GM12865 (cell line): ENCODE measurements around the gene NDUFS7.

Experiments used
- DNase-seq: peaks from one replicate; pipeline ENCODE4 v3.0.0; 2010; ENCODE audit warnings: low read depth
- H3K4me3 ChIP-seq: 2 replicates; pipeline ENCODE4 v1.5.1; 2011; ENCODE audit warnings: mild to moderate bottlenecking, low read depth, low read length, control low read depth
- TF ChIP-seq, protein P1 (sequence below): IDR thresholded peaks from 2 replicates; pipeline ENCODE4 v1.5.1; 2011; ENCODE audit warnings: low read length, control low read depth, low read depth, inconsistent platforms; ENCODE audit not compliant: insufficient read depth; ENCODE audit errors: missing control alignments

Gene NDUFS7

DNA sequence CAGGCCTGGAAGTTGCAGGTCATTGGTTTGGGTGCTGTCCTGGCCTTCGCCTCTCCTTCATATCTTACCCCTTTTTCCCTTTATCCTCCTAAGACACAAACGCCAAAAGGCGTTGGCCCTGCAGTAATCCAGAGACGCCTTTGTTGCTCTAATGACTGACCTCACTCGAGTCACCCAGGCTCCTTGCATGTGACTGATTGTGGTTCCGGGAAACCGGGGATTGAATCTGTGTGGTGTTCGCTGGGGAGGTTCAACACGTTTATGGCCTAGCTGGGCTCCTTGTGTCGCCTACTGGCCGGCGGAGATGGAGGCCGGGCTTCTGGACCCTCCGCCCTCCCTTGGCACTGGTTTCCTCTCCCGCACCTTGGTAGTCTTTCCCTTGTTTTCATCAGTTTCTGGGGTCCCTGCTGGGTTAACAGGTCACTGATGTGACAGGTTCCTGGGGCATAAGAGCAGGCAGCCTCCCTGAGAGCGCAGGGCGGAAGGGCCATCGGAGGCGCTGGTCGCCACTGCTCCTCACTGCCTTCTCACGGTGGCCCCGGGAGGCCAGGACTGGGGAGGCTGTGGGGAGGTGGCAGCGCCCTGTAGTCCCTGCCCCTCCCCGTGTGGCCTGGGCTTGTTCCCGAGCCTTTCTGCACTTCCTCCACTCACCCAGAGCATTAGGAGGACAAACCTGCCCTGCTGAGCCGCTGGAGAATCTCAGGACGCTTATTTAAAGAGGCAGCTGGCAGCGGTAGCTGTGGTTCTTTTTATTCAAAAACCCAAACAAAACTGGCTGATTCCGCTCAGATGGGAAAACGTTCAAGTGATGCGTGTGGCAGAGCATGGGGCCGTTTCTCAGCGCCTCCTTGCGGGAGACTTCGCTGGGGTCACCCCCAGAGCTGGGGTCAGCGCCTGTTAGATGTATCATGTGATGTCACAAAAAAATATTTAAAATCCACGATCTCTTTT, 18.1 kb upstream of the NDUFS7 start:
- TF ChIP-seq, protein P1, sequence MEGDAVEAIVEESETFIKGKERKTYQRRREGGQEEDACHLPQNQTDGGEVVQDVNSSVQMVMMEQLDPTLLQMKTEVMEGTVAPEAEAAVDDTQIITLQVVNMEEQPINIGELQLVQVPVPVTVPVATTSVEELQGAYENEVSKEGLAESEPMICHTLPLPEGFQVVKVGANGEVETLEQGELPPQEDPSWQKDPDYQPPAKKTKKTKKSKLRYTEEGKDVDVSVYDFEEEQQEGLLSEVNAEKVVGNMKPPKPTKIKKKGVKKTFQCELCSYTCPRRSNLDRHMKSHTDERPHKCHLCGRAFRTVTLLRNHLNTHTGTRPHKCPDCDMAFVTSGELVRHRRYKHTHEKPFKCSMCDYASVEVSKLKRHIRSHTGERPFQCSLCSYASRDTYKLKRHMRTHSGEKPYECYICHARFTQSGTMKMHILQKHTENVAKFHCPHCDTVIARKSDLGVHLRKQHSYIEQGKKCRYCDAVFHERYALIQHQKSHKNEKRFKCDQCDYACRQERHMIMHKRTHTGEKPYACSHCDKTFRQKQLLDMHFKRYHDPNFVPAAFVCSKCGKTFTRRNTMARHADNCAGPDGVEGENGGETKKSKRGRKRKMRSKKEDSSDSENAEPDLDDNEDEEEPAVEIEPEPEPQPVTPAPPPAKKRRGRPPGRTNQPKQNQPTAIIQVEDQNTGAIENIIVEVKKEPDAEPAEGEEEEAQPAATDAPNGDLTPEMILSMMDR, result no peak
- DNase-seq, result no peak

DNA sequence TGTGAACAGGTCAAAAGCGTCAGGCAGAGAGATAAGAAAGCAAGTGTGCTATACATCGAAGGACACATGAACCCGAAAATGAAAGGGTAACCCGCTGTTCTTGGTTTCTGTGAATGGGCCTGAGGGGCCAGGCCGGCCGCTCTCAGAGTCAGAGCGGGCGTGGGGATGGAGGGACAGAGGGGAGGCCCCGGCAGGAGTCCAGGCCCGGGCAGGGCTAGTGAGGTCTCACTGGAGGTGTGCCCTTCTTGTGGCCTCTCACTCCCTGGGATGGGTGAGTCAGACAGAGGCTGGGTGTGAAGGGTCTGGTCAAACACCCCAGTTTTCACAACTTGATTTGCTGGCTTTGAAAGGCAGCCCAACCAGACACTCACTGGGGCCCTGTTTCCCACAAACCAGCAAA, 17.4 kb upstream of the NDUFS7 start:
- TF ChIP-seq, protein P1, result no peak
- DNase-seq, result no peak
- no peak overlapping the region for H3K4me3 ChIP-seq

More for the DNA sequence above, 18.1 kb upstream of the NDUFS7 start:
- H3K4me3 ChIP-seq, result no peak overlapping the region

DNA sequence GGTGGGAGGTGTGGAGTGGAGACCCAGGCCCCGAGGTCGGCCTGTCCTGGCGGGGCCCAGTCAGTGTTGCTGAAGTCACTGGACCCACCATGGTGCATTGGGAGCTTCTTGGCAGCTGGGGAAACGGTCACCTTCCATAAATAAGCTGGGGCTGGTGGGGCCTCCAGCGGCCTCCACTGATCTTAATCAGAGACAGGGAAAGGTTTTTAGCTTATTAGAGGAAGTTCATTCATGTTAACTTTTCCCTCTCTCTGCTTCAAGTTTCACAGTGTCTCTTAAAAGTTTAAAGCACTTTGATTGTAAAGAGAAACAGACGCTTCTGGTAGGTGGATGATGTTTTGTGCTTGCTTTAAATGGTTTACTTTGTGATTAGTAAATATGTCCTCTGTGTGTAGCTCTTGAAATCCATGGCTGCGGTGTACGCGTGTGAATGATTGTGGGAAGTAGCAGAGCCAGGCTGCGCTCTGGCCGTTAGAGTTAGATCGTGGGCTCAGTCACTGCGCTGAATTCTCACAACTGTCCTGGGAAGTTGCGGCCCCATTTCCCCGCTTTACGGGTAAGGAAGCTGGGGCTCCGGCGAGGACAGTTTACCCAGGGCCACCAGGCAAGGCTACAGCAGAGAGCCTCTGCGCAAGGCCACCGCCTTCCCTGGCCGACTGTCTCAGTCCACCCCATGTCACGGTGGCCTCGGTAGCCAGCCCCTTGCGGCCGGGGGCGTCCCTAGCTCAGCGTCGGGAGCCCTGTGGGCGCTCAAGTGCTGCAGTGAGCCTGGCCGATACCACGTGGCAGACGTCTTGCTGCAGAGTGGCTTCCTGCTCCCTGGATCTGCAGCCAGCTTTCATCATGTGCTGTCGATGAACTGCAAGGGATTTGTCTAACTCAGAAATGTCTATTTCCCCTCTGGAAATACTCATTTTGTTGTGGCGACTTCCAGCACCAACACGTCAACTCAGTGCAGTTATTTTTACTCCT, 16.5 kb upstream of the NDUFS7 start:
- H3K4me3 ChIP-seq, result no peak overlapping the region
- TF ChIP-seq, protein P1, result no peak
- DNase-seq, result no peak

DNA sequence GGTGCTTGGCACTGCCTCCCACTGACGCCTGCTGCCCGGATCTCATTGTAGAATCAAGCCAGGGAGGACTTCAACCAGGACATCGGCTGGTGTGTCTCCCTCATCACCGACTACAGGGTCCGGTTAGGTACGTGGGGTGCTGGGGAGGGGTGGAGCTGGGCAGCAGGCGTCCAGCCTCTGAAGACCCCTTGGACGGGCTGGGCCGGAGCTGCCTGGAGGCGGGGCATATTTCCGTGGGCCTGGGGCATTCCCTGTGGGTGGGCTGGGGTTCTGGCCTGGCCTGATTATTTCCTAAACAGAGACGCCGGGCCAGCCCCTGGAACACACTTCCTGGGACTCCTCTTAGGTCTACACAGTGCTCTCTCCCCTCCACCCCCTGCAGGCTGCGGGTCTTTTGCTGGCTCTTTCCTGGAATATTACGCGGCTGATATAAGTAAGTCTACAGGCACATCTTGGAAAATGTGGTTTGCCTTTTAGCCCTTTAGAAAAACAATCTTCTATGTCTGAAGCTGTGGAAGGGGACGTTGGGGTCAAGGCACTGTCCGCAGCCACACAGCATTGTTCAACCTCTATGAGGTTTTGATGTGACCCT, 14.4 kb upstream of the NDUFS7 start:
- no peak overlapping the region for H3K4me3 ChIP-seq
- DNase-seq, result no peak
- TF ChIP-seq, protein P1, result no peak

DNA sequence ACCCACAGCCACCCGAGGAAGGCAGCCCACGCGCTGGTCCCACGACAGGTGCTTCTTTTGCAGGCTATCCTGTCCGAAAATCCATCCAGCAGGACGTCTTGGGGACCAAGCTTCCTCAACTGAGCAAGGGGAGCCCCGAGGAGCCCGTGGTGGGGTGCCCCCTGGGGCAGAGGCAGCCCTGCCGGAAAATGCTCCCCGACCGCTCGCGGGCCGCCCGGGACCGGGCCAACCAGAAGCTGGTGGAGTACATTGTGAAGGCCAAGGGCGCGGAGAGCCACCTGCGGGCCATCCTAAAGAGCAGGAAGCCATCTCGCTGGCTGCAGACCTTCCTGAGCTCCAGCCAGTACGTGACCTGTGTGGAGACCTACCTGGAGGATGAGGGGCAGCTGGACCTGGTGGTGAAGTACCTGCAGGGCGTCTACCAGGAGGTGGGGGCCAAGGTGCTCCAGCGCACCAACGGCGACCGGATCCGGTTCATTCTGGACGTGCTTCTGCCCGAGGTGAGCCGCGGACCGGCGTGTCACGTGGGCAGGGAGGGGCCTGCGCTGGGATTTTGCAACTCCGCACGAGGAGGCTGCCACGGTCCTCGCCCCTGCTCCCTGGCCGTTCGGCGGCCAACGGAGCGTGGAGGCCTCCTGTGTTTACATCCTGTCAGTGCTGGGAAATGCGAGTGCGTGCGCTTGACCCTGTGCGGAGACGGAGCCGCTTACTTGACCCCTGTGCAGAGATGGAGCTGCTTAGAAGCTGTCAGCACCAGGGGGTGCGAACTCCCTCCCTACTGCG, 12.9 kb upstream of the NDUFS7 start:
- no peak overlapping the region for H3K4me3 ChIP-seq
- TF ChIP-seq, protein P1, result no peak
- no peak for DNase-seq

DNA sequence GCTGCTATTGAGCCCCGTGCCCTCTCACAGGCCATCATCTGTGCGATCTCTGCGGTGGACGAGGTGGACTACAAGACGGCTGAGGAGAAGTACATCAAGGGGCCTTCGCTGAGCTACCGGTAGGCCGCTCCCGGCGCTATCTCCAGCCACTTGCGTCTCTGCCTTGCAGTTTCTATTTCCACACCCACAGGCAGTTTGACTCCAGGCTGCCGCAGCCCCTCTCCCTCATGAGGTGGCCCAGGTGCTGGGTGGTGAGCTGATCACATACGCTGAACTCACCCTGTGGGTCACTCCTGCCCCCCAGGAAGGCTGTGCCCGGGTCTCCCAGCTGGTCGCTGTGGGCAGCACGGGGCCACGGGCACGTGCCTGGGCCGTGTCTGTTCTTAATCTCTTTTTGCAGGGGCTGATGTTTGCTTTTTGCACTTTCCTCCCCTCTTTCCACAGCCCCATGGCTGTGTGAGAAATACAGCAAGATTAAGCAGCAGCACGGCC, 10.6 kb upstream of the NDUFS7 start:
- no peak overlapping the region for H3K4me3 ChIP-seq
- TF ChIP-seq, protein P1, result no peak
- no peak for DNase-seq
